Transverse colon (tissue), 4 donors: ENCODE results near the gene PADI2. TPM values are rescaled to one million over a fixed set of nuclear protein-coding genes. Genes with fewer than 3 reads are reported as not detected.

Experiments used
- DNase-seq: peaks from one replicate; pipeline ENCODE4 v3.0.0-alpha.2; 2019
- H3K27ac ChIP-seq, 4 donors: fragments of 200-600 bp; sonication (generic); 2 replicates each; pipeline ENCODE4 v1.5.1; 2016 to 2018; ENCODE audit warnings: inconsistent platforms in 4 of 4
- H3K27me3 ChIP-seq: fragments of 200-600 bp; sonication (generic); 2 replicates; pipeline ENCODE4 v1.5.1; 2017; ENCODE audit warnings: inconsistent platforms
- H3K36me3 ChIP-seq, 4 donors: fragments of 200-600 bp; sonication (generic); 2 replicates each; pipeline ENCODE4 v1.5.1; 2017 to 2019; ENCODE audit warnings: inconsistent platforms in 4 of 4
- H3K4me1 ChIP-seq, 4 donors: fragments of 200-600 bp; sonication (generic); 2 replicates each; pipeline ENCODE4 v1.5.1; 2017 to 2020; ENCODE audit warnings: inconsistent platforms in 4 of 4
- H3K4me3 ChIP-seq, 4 donors: fragments of 200-600 bp; sonication (generic); 1 replicate in 1 of 4; 2 replicates in 3 of 4; pipeline versions ENCODE4 v1.5.1 to v1.6.1; 2017 to 2019; ENCODE audit warnings: inconsistent platforms in 4 of 4
- H3K9me3 ChIP-seq, 2 donors: fragments of 200-600 bp; sonication (generic); 2 replicates each; pipeline ENCODE4 v1.5.1; 2017 to 2019; ENCODE audit warnings: inconsistent platforms in 2 of 2
- CTCF ChIP-seq, 5 experiments: fragments of 200-600 bp in 3 of 5; fragments of 450-650 bp in 2 of 5; sonication (generic) in 3 of 5; IDR thresholded peaks; 1 replicate in 2 of 5; 2 replicates in 3 of 5; pipeline ENCODE4 v1.5.1; 2016 to 2017; ENCODE audit warnings: antibody characterized with exemption in 5 of 5, inconsistent platforms in 3 of 5, mild to moderate bottlenecking in 2 of 5, moderate library complexity in 1 of 5
- EP300 ChIP-seq: sonication (generic); formaldehyde crosslinking; IDR thresholded peaks from one replicate; pipeline ENCODE4 v1.6.1; 2017; ENCODE audit warnings: antibody characterized with exemption, low read depth
- POLR2A ChIP-seq: fragments of 450-650 bp; IDR thresholded peaks from one replicate; pipeline ENCODE4 v1.6.1; 2016; ENCODE audit warnings: antibody characterized with exemption, mild to moderate bottlenecking, moderate library complexity
- POLR2AphosphoS5 ChIP-seq, 3 donors: sonication (generic); formaldehyde crosslinking; IDR thresholded peaks; one replicate each; pipeline ENCODE4 v1.6.1; 2016; ENCODE audit warnings: antibody characterized with exemption in 3 of 3
- WGBS, 2 donors: methylation state at CpG; one replicate each; pipeline ENCODE4 v1.1.5; 2018; ENCODE audit warnings: low coverage in 1 of 2; 5-methylcytosine and 5-hydroxymethylcytosine counted together
- in situ Hi-C, 4 donors: fragments of 200-750 bp; cut with MboI; loops; one replicate each; pipeline versions ENCODE4 v1.15.0 to v1.15.1; 2017; ENCODE audit warnings: low sequenced_read_pairs in 3 of 4, low pct_ligation_motif_present in 1 of 4, low pct_unique_long_range_greater_than_20kb in 1 of 4
- intact Hi-C: fragments of 100-400 bp; cut with DNase I; formaldehyde crosslinking; loops from one replicate; pipeline ENCODE4 v1.15.1; 2023; ENCODE audit warnings: low total_unique reads
- total RNA-seq, 4 donors: library from RNA; depleted of rRNA; stranded (reverse); fragments of >200 nt; gene quantifications; one replicate each; pipeline ENCODE4 v1.1.0, GENCODE V29; 2016

Gene PADI2
- total RNA-seq, 4 donors from 2014 or later, result 143 to 285 (median 238) TPM

GRCh38 chr1:17165823-17166222, 46.6 kb upstream of the PADI2 start:
- Histone ChIP-seq H3K4me3 (no peak overlapping the region), H3K27ac (no peak overlapping the region), H3K9me3 (no peaks in the 10 kb centered on the region), H3K36me3 (no peaks in the 10 kb centered on the region), H3K4me1 (no peaks in the 10 kb centered on the region), H3K27me3 (peaks cover 8% of the 10 kb centered on the region)
- TF ChIP-seq EP300 (no peak), CTCF (IDR thresholded peaks at IDR 0.05) (no peak), POLR2AphosphoS5 (IDR thresholded peaks at IDR 0.05) (no peak), POLR2A (no peak)
- intact Hi-C loops (no loop called here), in situ Hi-C loops (no loop called here)
- DNase-seq, result no peak
- WGBS, 2 donors, result 38 to 67% methylated on average over 1 of the region's 1 CpG

GRCh38 chr1:17163789-17164666, 44.8 kb upstream of the PADI2 start:
- Histone ChIP-seq H3K4me1 (no peaks in the 10 kb centered on the region), H3K27me3 (peaks cover 8% of the 10 kb centered on the region), H3K36me3 (no peaks in the 10 kb centered on the region), H3K27ac (no peak overlapping the region), H3K9me3 (no peaks in the 10 kb centered on the region), H3K4me3 (no peak overlapping the region)
- intact Hi-C loops, result no loop called here
- in situ Hi-C loops, result no loop called here
- WGBS, 2 donors, result 79% methylated on average over 16 of the region's 16 CpGs; no CpG with 5 or more reads in 1 of the 2 donors
- DNase-seq, result no peak
- TF ChIP-seq CTCF (IDR thresholded peaks at IDR 0.05) (no peak), EP300 (no peak), POLR2A (no peak), POLR2AphosphoS5 (IDR thresholded peaks at IDR 0.05) (no peak)

GRCh38 chr1:17163371-17163770, 44.1 kb upstream of the PADI2 start:
- 89% methylated on average over 7 of the region's 7 CpGs; no CpG with 5 or more reads in 1 of the 2 donors for WGBS, 2 donors
- no peak overlapping the region for H3K4me3 ChIP-seq
- TF ChIP-seq POLR2A (no peak), EP300 (no peak), POLR2AphosphoS5 (IDR thresholded peaks at IDR 0.05) (no peak), CTCF (IDR thresholded peaks at IDR 0.05) (no peak)
- no peaks in the 10 kb centered on the region for H3K9me3 ChIP-seq
- in situ Hi-C loops, result no loop called here
- H3K4me1 ChIP-seq, result no peaks in the 10 kb centered on the region
- H3K27ac ChIP-seq, result no peak overlapping the region
- H3K36me3 ChIP-seq, result no peaks in the 10 kb centered on the region
- peaks cover 8% of the 10 kb centered on the region for H3K27me3 ChIP-seq
- DNase-seq, result no peak
- intact Hi-C loops, result no loop called here

- no peaks in the 10 kb centered on the region for H3K4me1 ChIP-seq
- H3K27me3 ChIP-seq, result peaks cover 8% of the 10 kb centered on the region
- no peak for DNase-seq
- 79% methylated on average over 7 of the region's 7 CpGs; no CpG with 5 or more reads in 1 of the 2 donors for WGBS, 2 donors
- in situ Hi-C loops (no loop called here), intact Hi-C loops (no loop called here)
- no peak for TF ChIP-seq POLR2A
- TF ChIP-seq EP300, result no peak
- no peak for TF ChIP-seq CTCF (IDR thresholded peaks at IDR 0.05)
- TF ChIP-seq POLR2AphosphoS5 (IDR thresholded peaks at IDR 0.05), result no peak
- no peaks in the 10 kb centered on the region for H3K9me3 ChIP-seq
- H3K36me3 ChIP-seq, result no peaks in the 10 kb centered on the region
- no peak overlapping the region for H3K4me3 ChIP-seq
- H3K27ac ChIP-seq, result no peak overlapping the region
Observed at GRCh38 chr1:17162941-17163340, 43.7 kb upstream of the PADI2 start.
